GM19452 (cell line): ENCODE data around the gene BCL2.
A peak's percentile ranks its signal among the peaks of the same experiment; 100 is the strongest.

Experiments
- ATAC-seq: cut with Tn5 transposase; IDR thresholded peaks from one replicate; pipeline ENCODE4 v1.9.1; 2021; ENCODE audit not compliant: unreplicated experiment

Gene BCL2

DNA sequence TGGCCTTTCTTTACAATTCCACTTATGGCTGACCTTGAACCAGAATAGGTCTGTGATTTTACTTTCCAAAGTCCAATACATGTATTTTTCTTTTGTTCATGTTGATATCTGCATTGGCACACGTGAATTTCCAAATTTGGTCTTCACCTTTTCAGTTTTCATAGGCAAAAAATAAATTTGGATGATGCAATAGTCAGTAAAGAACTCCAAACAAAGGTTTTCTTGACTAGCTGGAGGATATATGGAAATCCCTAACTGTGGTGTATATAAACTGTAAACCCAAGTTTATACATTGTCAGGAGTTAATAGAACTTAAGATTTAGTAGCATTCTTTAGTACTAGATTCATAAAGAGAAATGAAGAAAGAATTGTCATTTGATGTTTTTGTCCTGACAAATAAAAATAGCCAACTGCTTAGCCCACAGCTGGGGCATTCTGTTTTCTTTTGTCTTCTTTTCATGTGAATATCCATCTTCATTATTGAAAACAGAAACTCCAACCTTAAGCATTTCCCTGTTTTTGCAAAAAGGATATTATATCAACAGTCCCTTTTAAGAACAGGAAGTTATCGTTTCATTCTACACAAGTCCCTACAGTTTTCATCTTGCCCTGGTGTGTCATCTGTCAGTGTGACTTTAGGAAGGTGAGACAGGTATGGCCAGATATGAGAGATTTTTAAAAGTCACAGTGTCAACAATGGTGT, 132.9 kb downstream of the BCL2 start:
- ATAC-seq, result no peak

DNA sequence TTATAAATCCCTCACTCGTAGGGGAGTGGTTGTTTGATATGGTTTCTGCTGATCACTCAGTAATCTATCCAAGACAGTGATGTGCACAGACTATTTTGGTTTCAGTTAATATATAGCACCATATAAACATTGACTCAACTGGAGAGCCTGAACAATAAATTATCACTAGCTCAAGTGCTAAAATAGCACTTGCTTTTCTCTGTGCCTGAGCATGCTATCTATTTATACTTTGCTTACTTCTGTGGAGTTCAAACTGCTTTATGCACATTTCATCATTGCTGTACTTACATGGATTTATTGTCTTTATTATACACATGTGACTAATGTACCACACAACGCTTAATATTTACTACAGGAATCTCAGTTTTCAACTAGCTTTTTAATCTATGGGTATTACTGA, 133.6 kb downstream of the BCL2 start:
- no peak for ATAC-seq

GRCh38 chr18:63183952-63184770, 135.4 kb downstream of the BCL2 start:
- no peak for ATAC-seq

- ATAC-seq, result no peak
These were observed 136.2 kb downstream of the BCL2 start for GRCh38 chr18:63183378-63183777.

- ATAC-seq, result no peak
These were observed 136.7 kb downstream of the BCL2 start for GRCh38 chr18:63182861-63183260.

DNA sequence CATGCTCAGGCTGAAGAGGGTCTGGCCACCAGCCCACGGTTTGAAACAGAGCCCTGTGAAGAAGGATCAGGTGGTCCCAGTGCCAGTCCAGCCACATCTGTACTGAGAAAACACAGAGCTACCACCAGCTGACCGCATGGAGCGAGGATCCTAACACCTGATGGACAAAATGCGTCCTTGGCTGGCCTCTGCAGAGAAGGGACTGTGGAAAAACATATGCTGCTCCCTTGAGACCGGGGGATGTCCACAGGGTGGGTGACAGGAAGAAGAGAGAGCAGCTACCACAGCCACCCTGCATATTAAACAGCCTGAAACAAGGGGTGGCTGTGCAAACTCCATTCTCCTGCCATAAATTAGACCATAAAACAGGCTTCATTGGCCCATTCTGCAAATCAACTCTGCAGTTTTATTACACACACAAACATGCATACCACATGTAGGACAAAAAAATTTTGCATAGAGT, 137.2 kb downstream of the BCL2 start:
- no peak for ATAC-seq

DNA sequence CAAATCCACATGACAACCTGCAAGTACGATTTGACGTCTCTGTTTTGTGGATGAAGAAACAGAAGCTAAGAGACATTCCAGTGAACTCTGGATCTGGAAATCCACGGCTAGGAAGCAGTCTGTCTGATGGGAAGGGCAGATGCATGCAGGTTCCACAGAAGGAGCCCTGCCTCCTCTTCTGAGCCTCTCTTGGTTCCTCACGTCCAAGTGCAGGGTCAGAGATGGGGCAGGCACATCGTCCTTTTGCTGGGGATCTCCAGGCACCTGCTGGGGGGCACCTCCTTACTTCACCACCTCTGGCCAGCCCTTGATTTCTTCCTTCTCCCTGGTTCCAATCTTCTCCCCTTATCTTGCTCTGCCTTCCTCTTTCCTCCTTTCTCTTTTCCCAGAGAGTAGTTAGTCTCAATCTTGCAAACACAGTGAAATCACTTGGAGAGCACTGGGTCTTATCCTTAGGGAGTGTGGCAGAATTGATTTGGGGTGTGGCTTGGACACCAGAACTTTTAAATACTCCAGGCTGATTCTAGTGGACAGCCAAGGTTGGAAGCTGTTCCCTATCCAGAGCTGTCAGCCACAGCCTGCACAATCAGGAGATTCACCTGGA, 137.8 kb downstream of the BCL2 start:
- no peak for ATAC-seq

DNA sequence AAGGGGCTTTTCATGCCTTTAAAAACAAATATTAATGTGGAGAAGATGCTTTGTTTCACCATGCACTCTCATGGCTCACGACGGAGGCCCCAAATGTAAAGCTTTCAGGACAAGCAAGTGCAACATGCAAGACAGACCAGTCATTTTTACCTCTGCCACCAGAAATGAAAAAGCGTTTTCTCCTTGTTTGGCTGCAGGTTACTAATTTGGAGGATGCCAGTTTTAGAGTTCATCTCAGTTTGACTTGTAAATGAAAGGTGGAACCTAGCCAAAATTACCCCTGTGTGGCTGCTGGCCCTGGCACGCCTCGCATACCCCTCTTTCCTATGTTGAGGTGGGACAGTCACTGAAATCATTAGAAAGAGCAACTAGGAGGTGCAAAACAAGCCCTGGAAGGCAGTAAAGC, 138.6 kb downstream of the BCL2 start:
- peak; percentile 39 for ATAC-seq

- ATAC-seq, result no peak
These were observed 139.2 kb downstream of the BCL2 start for GRCh38 chr18:63180321-63180720.

- ATAC-seq, result no peak
These were observed 140.1 kb downstream of the BCL2 start for GRCh38 chr18:63179422-63179821.

DNA sequence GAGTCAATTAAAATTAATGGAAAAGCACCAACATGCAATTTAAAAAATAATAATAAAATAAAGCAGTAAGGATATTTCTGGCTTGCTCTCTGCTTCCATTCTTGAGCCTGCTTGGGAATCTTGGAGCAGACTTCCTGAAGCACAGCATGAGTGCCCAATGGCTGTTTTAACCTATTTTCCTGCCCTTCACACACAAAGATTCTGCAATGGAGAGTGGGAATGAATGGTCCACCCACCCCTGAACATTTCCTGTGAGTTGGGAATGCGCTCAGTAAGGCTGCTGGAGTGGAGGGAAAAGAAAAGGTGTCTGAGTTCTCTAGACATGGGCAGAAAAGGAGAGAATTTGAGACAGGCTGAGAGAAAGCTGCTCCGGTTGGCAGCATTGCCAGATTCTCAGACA, 140.6 kb downstream of the BCL2 start:
- ATAC-seq, result no peak

- ATAC-seq, result no peak
These were observed 141.4 kb downstream of the BCL2 start for GRCh38 chr18:63177919-63178821.

DNA sequence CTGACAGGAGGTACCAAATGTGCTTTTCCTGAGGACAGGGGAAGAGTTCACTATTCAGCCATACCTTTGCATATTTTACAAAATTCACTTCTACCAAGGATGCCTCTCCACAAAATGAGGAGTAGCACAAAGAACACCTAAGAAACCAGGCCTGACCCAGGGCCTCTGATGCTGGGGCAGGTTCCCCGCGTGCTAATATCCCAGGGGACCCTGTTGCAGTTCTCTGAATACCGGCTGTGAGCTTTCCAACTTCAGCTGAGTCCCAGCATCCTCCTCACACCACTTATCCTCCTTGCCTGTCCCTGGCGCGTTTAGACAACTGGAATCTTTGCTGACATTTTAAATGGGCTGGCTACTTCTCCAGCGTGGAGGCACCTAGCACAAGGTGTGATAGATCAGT, 142.3 kb downstream of the BCL2 start:
- no peak for ATAC-seq

- ATAC-seq, result no peak
These were observed 144.3 kb downstream of the BCL2 start for GRCh38 chr18:63175264-63175663.

DNA sequence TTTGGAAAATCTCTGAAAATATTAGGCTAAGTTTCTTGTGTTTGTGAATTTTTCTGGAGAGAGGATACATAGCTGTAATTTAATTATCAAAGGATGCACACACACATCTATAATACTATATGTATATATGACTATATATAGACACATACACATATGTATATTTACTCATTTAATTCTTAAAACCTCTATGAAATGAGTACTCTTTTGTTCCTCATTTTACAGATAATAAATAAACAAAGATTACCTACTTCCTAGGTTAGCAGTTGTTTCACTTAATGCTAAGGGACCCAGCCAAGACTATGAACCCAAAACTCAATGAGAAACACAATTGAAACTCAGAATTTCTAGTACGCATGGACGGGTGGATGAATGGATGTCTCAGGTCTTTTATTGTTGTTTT, 145.6 kb downstream of the BCL2 start:
- no peak for ATAC-seq

- ATAC-seq, result no peak
These were observed 149.7 kb downstream of the BCL2 start for GRCh38 chr18:63169853-63170252.

GRCh38 chr18:63168287-63168686, 151.3 kb downstream of the BCL2 start:
- ATAC-seq, result no peak

GRCh38 chr18:63166142-63166541, 153.4 kb downstream of the BCL2 start:
- ATAC-seq, result no peak

DNA sequence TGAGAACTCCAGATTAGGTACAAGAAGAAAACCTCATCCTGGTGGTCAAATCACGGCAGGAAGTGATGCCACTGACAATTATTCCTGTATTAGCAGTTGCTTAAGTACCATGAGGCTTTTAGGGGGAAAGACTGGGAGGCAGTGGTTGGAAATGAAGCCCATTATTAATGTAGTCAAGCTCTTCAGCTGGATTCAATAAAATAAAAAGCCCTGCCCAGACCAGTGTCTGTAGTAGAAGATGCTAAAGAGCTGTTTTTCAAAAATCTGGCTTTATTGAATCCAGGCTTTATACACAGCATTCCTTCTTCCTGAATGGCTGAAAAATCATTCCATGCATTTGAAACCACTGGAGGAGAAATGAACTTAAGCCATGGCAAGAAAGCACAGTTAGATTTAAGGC, 155.2 kb downstream of the BCL2 start:
- no peak for ATAC-seq

GRCh38 chr18:63162271-63163014, 157.1 kb downstream of the BCL2 start:
- peak; percentile 29 for ATAC-seq
